Peyer's patch (tissue), 4 donors: ENCODE results near the gene MICB.
"Not testable (repeated sequence)": the region's sequence is repeated elsewhere in the genome, so short reads cannot be mapped to it uniquely, and the experiment has no call there.

Experiments
- POLR2A ChIP-seq, 2 donors: fragments of 450-650 bp; IDR thresholded peaks; one replicate each; pipeline ENCODE4 v1.5.1; 2017; ENCODE audit warnings: antibody characterized with exemption in 2 of 2, mild to moderate bottlenecking in 2 of 2, moderate library complexity in 2 of 2
- TF ChIP-seq, protein P1 (sequence below), 6 experiments: fragments of 450-650 bp in 4 of 6; fragments of 200-600 bp in 2 of 6; sonication (generic) in 1 of 6; IDR thresholded peaks; one replicate each; pipeline ENCODE4 v1.5.1; 2017 to 2019; ENCODE audit warnings: antibody characterized with exemption in 6 of 6, mild to moderate bottlenecking in 3 of 6, moderate library complexity in 1 of 6

- TF ChIP-seq, protein P1, sequence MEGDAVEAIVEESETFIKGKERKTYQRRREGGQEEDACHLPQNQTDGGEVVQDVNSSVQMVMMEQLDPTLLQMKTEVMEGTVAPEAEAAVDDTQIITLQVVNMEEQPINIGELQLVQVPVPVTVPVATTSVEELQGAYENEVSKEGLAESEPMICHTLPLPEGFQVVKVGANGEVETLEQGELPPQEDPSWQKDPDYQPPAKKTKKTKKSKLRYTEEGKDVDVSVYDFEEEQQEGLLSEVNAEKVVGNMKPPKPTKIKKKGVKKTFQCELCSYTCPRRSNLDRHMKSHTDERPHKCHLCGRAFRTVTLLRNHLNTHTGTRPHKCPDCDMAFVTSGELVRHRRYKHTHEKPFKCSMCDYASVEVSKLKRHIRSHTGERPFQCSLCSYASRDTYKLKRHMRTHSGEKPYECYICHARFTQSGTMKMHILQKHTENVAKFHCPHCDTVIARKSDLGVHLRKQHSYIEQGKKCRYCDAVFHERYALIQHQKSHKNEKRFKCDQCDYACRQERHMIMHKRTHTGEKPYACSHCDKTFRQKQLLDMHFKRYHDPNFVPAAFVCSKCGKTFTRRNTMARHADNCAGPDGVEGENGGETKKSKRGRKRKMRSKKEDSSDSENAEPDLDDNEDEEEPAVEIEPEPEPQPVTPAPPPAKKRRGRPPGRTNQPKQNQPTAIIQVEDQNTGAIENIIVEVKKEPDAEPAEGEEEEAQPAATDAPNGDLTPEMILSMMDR (IDR thresholded peaks at IDR 0.05), result peak; percentile 35 to 54 (median 48)
- not testable (repeated sequence) for TF ChIP-seq POLR2A (IDR thresholded peaks at IDR 0.05)
Measured at GRCh38 chr6:31551371-31551770, 53.4 kb downstream of the MICB start.
